Measurements from ENCODE around the gene CROCC.

- TF ChIP-seq POLR2AphosphoS5 (IDR thresholded peaks at IDR 0.05; ENCODE audit: low read depth, low read length) (no peak; the same call in 1 of the 2 replicates), REST (IDR thresholded peaks at IDR 0.05; ENCODE audit: insufficient read depth in 1 of 2, low read depth in 2 of 2, low read length in 2 of 2) (no peak), TAF1 (IDR thresholded peaks at IDR 0.05; ENCODE audit: borderline replicate concordance, insufficient read depth, low read length) (no peak)
Measured at GRCh38 chr1:16969057-16969611, 47.4 kb downstream of the CROCC start.

All from PFSK-1 (cell line).